ENCODE measurements around the gene MSI2.

The MSI2 gene

DNA sequence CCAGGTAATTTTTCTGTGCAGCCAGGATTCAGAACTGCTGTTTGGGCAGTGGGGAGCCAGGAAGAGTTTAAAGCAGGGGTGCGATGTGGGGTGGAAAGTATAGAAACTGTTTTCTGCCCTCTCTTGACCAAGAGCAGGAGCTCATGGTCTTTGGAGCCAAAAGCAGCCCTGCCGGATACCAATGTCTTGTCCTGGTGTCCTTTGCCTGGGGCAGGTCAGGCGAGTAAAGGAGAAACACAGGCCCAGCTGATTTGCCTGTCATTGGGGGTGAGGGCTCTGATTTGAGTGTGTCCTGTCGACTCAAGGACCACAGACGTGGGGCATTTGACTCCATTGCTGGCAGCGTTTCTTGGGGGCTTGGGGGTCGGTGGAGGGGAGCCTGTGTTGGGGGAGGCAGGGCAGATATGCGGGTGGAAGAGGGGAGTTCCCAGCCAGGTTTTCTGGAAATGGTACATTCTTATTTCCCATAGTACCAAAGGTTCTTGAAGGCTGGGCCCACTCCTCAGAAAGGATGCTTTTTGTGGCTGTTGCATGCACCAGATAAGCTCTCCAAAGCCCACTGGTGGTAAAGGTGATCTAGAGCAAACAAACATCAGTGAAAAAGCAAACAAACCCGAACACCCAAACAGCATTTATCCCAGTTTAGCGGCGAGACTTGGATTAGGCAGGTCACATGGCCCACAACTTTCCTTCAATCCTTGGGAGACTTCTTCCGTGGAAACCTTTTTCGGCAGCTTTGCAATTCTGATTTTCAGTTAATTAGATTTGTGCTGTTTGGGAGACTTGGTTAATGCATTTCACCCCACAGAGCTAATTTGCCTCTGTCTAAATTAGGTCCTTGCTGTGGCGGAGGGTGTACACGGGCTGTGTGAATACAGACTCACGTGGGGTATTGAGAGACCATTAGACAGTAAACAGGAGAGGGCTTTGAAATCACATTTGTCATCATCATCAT lies 59.0 kb downstream of the MSI2 start:
- DNase-seq (ENCODE audit: low read depth in 4 of 4, low spot score in 1 of 4): no peak

DNA sequence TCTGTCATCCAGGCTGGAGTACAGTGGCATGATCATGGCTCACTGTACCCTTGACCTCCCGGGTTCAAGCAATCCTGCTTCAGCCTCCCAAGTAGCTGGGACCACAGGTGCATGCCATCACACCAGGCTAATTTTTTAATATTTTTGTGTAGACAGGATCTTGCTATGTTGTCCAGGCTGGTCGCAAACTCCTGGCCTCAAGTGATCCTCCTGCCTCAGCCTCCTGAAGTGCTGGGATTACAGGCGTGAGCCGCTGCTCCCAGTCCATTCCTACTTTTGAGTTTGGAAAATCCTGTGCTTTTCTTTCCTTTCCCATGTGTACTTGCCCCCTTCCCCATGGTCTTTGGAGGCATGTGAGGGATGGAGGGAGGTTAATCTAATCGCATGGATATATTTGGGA lies 60.0 kb downstream of the MSI2 start:
- DNase-seq (ENCODE audit: low read depth in 4 of 4, low spot score in 1 of 4): no peak

DNA sequence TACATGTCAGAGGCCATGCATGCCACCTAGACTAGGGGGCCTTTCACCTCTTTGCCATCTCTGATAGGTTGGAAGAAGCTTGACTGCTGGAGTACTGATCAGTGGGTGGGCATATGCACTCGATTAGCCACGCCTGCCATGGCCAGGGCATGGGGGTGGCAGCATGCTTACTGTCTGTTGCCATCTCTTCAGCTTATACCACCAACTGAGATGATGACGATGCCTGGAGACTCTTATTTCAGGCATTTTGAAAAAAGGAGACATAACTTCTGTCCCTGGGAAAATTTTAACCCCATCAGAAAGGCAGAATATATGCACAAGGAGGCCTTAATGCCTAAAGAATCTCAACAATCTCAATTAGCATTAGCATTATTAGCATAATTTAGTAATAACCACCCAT lies 60.8 kb downstream of the MSI2 start:
- DNase-seq (ENCODE audit: low read depth in 4 of 4, low spot score in 1 of 4): no peak

GRCh38 chr17:57318913-57319312 lies 62.6 kb downstream of the MSI2 start:
- no peak for DNase-seq (ENCODE audit: low read depth in 4 of 4, low spot score in 1 of 4)

- no peak for DNase-seq (ENCODE audit: low read depth in 4 of 4, low spot score in 1 of 4)
Observed at GRCh38 chr17:57319806-57320205, 63.5 kb downstream of the MSI2 start.

- no peak for DNase-seq (ENCODE audit: low read depth in 4 of 4, low spot score in 1 of 4)
Observed at GRCh38 chr17:57323391-57323790, 67.1 kb downstream of the MSI2 start.

DNA sequence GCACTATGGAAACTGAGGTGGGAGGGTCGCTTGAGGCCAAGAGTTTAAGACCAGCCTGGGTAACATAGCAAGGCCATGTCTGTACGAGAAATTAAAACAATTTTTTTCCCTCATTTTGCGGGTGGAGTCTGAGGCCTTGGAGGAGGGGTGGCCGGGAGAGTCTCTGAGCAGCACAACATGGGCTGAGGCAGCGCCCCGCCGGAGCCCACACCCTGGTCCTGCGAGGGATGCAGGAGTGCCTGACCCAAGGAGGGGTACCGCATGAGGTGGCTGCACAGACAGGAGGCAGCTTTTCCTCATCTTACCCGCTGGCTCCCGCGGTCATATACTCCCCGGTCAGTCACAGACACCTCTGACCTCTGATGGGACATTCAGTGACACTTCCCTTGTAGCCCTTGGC lies 67.7 kb downstream of the MSI2 start:
- no peak for DNase-seq (ENCODE audit: low read depth in 4 of 4, low spot score in 1 of 4)

DNA sequence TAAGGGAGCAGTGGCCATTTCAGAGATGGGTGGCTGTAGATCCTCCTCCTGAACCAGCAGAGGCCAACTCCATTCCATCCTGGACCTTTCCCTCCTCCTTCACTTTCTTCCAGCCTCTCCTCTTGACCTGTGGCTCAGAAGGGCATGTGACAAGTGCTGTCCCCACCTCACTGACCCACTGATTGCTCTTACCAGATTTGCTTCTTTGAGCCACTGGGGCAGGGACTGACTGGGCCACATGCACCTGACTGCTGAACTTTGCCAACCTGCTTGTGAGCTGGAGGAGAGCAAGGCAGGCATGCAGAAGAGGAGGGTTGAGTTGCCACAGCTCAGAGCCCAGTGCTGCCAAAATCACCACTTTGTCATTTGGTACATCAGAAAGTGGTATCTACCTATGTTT lies 68.3 kb downstream of the MSI2 start:
- DNase-seq (ENCODE audit: low read depth in 4 of 4, low spot score in 1 of 4): no peak

DNA sequence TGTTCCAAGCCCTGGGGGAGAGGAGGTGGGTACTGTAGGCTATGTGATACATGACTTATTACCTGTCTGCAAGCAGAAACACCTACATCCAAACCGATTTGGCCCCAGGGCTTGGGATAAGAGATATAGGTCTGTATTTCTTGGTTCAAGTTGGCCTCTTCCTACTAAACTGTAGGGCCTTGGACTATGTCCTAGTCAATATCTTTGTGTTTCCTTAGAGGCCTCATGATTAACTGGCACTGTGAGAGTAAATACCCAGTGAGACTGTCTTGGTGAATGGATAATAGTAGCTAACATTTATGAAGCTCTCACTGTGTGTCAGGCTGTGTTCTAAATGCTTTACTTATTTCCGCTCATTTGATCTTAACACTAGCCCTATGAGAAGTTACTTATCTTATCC lies 70.0 kb downstream of the MSI2 start:
- no peak for DNase-seq (ENCODE audit: low read depth in 4 of 4, low spot score in 1 of 4)

GRCh38 chr17:57326764-57327163 lies 70.4 kb downstream of the MSI2 start:
- no peak for DNase-seq (ENCODE audit: low read depth in 4 of 4, low spot score in 1 of 4)

GRCh38 chr17:57327176-57327970 lies 71.0 kb downstream of the MSI2 start:
- DNase-seq (ENCODE audit: low read depth in 4 of 4, low spot score in 1 of 4): no peak

GRCh38 chr17:57328109-57328882 lies 72.0 kb downstream of the MSI2 start:
- no peak for DNase-seq (ENCODE audit: low read depth in 4 of 4, low spot score in 1 of 4)

DNA sequence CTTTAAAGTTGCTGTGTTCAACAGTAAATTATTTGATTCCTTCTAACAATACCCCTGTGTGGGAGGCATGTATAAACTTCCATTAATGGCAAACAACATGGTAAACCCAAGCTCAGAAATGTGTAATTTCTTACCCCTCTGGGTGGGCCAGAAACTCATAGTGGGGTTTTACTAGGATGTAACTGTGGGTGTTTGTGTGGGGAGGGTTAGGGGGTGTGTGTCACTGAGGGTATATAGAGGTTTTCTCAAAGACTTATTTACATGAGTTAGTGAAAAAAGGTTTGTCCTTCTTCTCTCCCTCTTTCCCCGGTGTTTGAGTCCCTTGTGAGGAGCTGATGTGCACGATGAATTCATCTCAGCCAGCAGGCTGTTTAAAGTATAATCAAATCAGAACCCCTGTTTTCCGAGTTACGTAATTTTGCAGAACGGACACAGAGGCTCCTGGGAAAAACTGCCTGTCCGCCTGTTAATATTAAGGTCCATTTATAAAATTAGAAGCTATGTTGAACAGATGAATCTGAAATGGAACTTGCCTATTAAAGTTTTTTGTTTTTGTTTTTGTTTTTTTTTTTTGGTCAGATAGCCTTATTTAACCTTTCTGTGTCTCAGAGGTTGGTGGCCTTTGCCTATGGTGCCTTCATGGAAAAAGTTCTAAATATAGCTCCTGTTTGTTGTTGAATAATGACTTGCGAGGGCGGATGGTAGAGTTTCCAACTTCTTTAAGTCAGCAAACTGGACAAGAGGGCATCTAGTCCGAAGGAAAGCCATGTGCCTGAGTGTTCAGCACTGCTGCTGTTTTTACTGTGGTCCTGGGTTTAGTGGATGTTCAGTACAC lies 73.3 kb downstream of the MSI2 start:
- no peak for DNase-seq (ENCODE audit: low read depth in 4 of 4, low spot score in 1 of 4)

DNA sequence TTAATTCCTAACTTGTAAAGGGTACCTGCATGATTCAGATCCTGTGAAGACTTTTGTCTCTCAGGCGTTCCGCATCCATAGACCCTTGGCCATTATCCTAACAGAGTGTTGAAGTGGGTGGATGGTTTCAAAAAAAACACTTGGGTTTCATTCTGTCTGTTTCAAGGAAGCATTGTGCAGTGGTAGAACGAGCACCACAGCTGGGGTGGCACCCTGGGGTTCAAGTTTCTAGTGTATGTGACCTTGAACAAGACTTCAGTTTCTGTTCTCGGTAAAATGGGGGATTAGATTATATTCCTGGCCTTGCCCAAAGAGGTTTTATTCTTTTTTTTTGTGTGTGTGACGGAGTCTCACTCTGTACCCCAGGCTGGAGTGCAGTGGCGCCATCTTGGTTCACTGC lies 74.3 kb downstream of the MSI2 start:
- no peak for DNase-seq (ENCODE audit: low read depth in 4 of 4, low spot score in 1 of 4)

DNA sequence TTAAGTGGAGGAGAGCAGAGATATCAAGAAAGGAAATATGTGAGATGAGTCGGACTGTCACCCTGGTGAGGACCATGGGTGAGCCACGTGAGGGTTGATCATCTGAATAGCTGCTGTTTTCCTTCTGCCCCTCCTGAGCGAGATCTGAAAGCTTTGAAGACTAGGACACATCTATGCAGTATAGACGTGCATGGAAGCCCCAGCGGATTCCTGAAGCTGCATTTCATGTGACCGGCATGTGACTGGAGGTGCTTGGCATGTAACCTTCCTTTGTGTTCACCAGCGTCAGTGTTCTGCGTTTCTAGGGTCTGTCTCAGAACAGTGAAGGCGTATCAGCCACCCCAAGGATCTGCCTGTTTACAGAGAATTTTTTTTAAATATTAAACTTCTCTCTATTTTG lies 75.1 kb downstream of the MSI2 start:
- DNase-seq (ENCODE audit: low read depth in 4 of 4, low spot score in 1 of 4): no peak

- no peak for DNase-seq (ENCODE audit: low read depth in 4 of 4, low spot score in 1 of 4)
Observed at GRCh38 chr17:57332501-57332900, 76.2 kb downstream of the MSI2 start.

- no peak for DNase-seq (ENCODE audit: low read depth in 4 of 4, low spot score in 1 of 4)
Observed at GRCh38 chr17:57335195-57335792, 79.0 kb downstream of the MSI2 start.

- DNase-seq (ENCODE audit: low read depth in 4 of 4, low spot score in 1 of 4): no peak
Observed at GRCh38 chr17:57337390-57337789, 81.1 kb downstream of the MSI2 start.

DNA sequence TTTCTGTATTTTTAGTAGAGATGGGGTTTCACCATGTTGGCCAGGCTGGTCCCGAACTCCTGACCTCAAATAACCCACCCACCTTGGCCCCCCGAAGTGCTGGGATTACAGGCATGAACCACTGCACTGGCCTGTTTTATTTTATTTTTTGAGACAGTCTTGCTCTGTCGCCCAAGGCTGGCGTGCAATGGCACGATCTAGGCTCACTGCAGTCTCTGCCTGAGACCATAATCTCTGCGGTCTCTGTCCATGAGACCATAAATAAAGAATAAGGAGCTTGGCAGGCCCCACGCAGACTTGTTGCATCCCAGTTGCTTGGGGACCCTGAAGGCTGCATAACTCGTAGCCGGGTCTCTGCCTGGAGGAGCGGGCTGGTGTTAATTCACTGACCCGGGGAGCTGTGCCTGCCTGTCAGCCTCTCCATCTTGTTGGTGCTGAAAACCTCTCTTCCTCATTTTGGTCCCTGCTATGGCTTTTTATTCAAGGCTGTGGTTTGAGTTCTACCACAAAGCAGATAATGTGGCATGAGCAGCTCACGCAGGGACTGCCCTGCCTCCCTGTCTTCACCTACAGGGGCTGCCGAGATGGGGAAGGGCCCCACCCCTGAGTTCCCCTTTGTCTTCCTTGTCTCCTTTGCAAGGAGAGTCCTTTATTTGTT lies 82.1 kb downstream of the MSI2 start:
- no peak for DNase-seq (ENCODE audit: low read depth in 4 of 4, low spot score in 1 of 4)
